ENCODE data around the gene DOCK6. TPM values are rescaled to one million over a fixed set of nuclear protein-coding genes. Genes with fewer than 3 reads are reported as not detected.

DOCK6 gene
- total RNA-seq, 1 donor, result 183 TPM

GRCh38 chr19:11223200-11223599, 39.1 kb downstream of the DOCK6 start:
- no peak for TF ChIP-seq CTCF (IDR thresholded peaks at IDR 0.05; ENCODE audit: extremely low read depth, low read depth, low read length)
- H3K36me3 ChIP-seq (ENCODE audit: insufficient read depth, low read length), result peaks cover 16% of the 10 kb centered on the region
- H2AFZ ChIP-seq (ENCODE audit: low read length), result no peak overlapping the region
- no peaks in the 10 kb centered on the region for H3K27me3 ChIP-seq (ENCODE audit: insufficient read depth, low read length)
- DNase-seq (ENCODE audit: insufficient read length, low spot score, missing footprints), result peak; percentile 36
- peaks cover 10% of the 10 kb centered on the region for H3K9me3 ChIP-seq (ENCODE audit: low read depth, low read length)
- no peaks in the 10 kb centered on the region for H3K79me2 ChIP-seq (ENCODE audit: insufficient read depth, low read length)
- no peak overlapping the region for H3K27ac ChIP-seq (ENCODE audit: low read depth, low read length)
- H3K4me2 ChIP-seq (ENCODE audit: insufficient read depth, low read length), result no peak overlapping the region
- no peaks in the 10 kb centered on the region for H4K20me1 ChIP-seq (ENCODE audit: insufficient read depth, low read length)
- H3K4me3 ChIP-seq (ENCODE audit: insufficient read depth, low read length), result no peak overlapping the region
- H3K4me1 ChIP-seq (ENCODE audit: insufficient read depth, low read length), result no peaks in the 10 kb centered on the region

- Histone ChIP-seq H3K79me2 (ENCODE audit: insufficient read depth, low read length) (no peaks in the 10 kb centered on the region), H3K36me3 (ENCODE audit: insufficient read depth, low read length) (peaks cover 11% of the 10 kb centered on the region), H3K4me2 (ENCODE audit: insufficient read depth, low read length) (no peak overlapping the region), H3K27me3 (ENCODE audit: insufficient read depth, low read length) (no peaks in the 10 kb centered on the region), H3K4me3 (ENCODE audit: insufficient read depth, low read length) (no peak overlapping the region), H4K20me1 (ENCODE audit: insufficient read depth, low read length) (no peaks in the 10 kb centered on the region), H3K4me1 (ENCODE audit: insufficient read depth, low read length) (no peaks in the 10 kb centered on the region), H3K27ac (ENCODE audit: low read depth, low read length) (no peak overlapping the region), H2AFZ (ENCODE audit: low read length) (no peak overlapping the region), H3K9me3 (ENCODE audit: low read depth, low read length) (peaks cover 10% of the 10 kb centered on the region)
- DNase-seq (ENCODE audit: insufficient read length, low spot score, missing footprints), result no peak
- no peak for TF ChIP-seq CTCF (IDR thresholded peaks at IDR 0.05; ENCODE audit: extremely low read depth, low read depth, low read length)
These were observed 41.2 kb downstream of the DOCK6 start for GRCh38 chr19:11221082-11221598.

GRCh38 chr19:11214387-11214786, 47.9 kb downstream of the DOCK6 start:
- H3K9me3 ChIP-seq (ENCODE audit: low read depth, low read length), result no peaks in the 10 kb centered on the region
- no peak overlapping the region for H3K27ac ChIP-seq (ENCODE audit: low read depth, low read length)
- DNase-seq (ENCODE audit: insufficient read length, low spot score, missing footprints), result peak; percentile 65
- no peaks in the 10 kb centered on the region for H3K4me1 ChIP-seq (ENCODE audit: insufficient read depth, low read length)
- H4K20me1 ChIP-seq (ENCODE audit: insufficient read depth, low read length), result peaks cover 4% of the 10 kb centered on the region
- no peak overlapping the region for H3K4me3 ChIP-seq (ENCODE audit: insufficient read depth, low read length)
- no peaks in the 10 kb centered on the region for H3K27me3 ChIP-seq (ENCODE audit: insufficient read depth, low read length)
- TF ChIP-seq CTCF (IDR thresholded peaks at IDR 0.05; ENCODE audit: extremely low read depth, low read depth, low read length), result no peak
- no peak overlapping the region for H2AFZ ChIP-seq (ENCODE audit: low read length)
- H3K4me2 ChIP-seq (ENCODE audit: insufficient read depth, low read length), result no peak overlapping the region
- no peaks in the 10 kb centered on the region for H3K79me2 ChIP-seq (ENCODE audit: insufficient read depth, low read length)
- peaks cover 3% of the 10 kb centered on the region for H3K36me3 ChIP-seq (ENCODE audit: insufficient read depth, low read length)

GRCh38 chr19:11210656-11210928, 51.7 kb downstream of the DOCK6 start:
- Histone ChIP-seq H3K79me2 (ENCODE audit: insufficient read depth, low read length) (no peaks in the 10 kb centered on the region), H3K27me3 (ENCODE audit: insufficient read depth, low read length) (no peaks in the 10 kb centered on the region), H3K4me2 (ENCODE audit: insufficient read depth, low read length) (no peak overlapping the region), H3K27ac (ENCODE audit: low read depth, low read length) (no peak overlapping the region), H4K20me1 (ENCODE audit: insufficient read depth, low read length) (peaks cover 4% of the 10 kb centered on the region), H2AFZ (ENCODE audit: low read length) (no peak overlapping the region), H3K4me1 (ENCODE audit: insufficient read depth, low read length) (no peaks in the 10 kb centered on the region), H3K4me3 (ENCODE audit: insufficient read depth, low read length) (no peak overlapping the region), H3K9me3 (ENCODE audit: low read depth, low read length) (no peaks in the 10 kb centered on the region), H3K36me3 (ENCODE audit: insufficient read depth, low read length) (peaks cover 3% of the 10 kb centered on the region)
- no peak for TF ChIP-seq CTCF (IDR thresholded peaks at IDR 0.05; ENCODE audit: extremely low read depth, low read depth, low read length)
- no peak for DNase-seq (ENCODE audit: insufficient read length, low spot score, missing footprints)

All from osteoblast (primary cell).